IMR-90 (cell line): ENCODE results near the gene GSG1L. TPM values are rescaled to one million over a fixed set of nuclear protein-coding genes. Genes with fewer than 3 reads are reported as not detected.

Experiments
- ATAC-seq: fragments of 200-7000 bp; cut with Tn5 transposase; 2 replicates; pipeline ENCODE4 v1.9.1; 2020; ENCODE audit warnings: low read depth, mild to moderate bottlenecking, moderate library complexity
- BruUV-seq: library from RNA; stranded (reverse); fragments of 400-500 nt; replicated peaks from 2 replicates; lab custom pipeline; 2021; lab: Mats Ljungman, UMichigan
- CTCF ChIA-PET: fragments of 300-600 bp; formaldehyde crosslinking; extraction: SDS; loops from one replicate; lab custom pipeline; 2021; ENCODE audit warnings: antibody characterized with exemption; lab: Yijun Ruan, JAX
- POLR2A ChIA-PET: fragments of 300-600 bp; sonication (Branson Sonifier 250); formaldehyde crosslinking; loops from one replicate; lab custom pipeline; 2022; ENCODE audit warnings: antibody characterized with exemption; ENCODE audit not compliant: unreplicated experiment; lab: Charles Lee
- DNase-seq: peaks from one replicate; pipeline ENCODE4 v3.0.0; 2013
- H2AFZ ChIP-seq: replicated peaks from 2 replicates; pipeline ENCODE3; 2013; ENCODE audit warnings: low read length, mild to moderate bottlenecking; ENCODE audit not compliant: poor library complexity
- H2AK5ac ChIP-seq: 2 replicates; pipeline ENCODE4 v1.6.1; 2013; ENCODE audit warnings: low read depth, low read length, inconsistent platforms
- H2AK9ac ChIP-seq: replicated peaks from 2 replicates; pipeline ENCODE3; 2013; ENCODE audit warnings: mild to moderate bottlenecking, low read depth, low read length, moderate library complexity; ENCODE audit not compliant: poor library complexity
- H2BK120ac ChIP-seq: 2 replicates; pipeline ENCODE4 v1.6.1; 2013; ENCODE audit warnings: low read depth, low read length, inconsistent platforms
- H2BK15ac ChIP-seq: 3 replicates; pipeline ENCODE4 v1.6.1; 2013; ENCODE audit warnings: low read depth, low read length, inconsistent platforms
- H2BK20ac ChIP-seq: 2 replicates; pipeline ENCODE4 v1.6.1; 2013; ENCODE audit warnings: low read depth, mild to moderate bottlenecking, inconsistent platforms, low read length, moderate library complexity
- H2BK5ac ChIP-seq: 2 replicates; pipeline ENCODE4 v1.6.1; 2013; ENCODE audit warnings: mild to moderate bottlenecking, low read depth, low read length, inconsistent platforms; ENCODE audit not compliant: poor library complexity, severe bottlenecking
- H3K14ac ChIP-seq: replicated peaks from 2 replicates; pipeline ENCODE4 v1.6.1; 2013; ENCODE audit warnings: low read depth, low read length, inconsistent platforms
- H3K18ac ChIP-seq: 2 replicates; pipeline ENCODE4 v1.6.1; 2013; ENCODE audit warnings: low read depth, low read length, control low read depth
- H3K23ac ChIP-seq: 2 replicates; pipeline ENCODE4 v1.6.1; 2013; ENCODE audit warnings: low read depth, low read length, inconsistent platforms
- H3K27ac ChIP-seq: 2 replicates; pipeline ENCODE4 v1.5.1; 2013; ENCODE audit warnings: mild to moderate bottlenecking, control low read depth, low read length; ENCODE audit not compliant: insufficient read depth
- H3K27me3 ChIP-seq: 2 replicates; pipeline ENCODE4 v1.6.1; 2013; ENCODE audit warnings: low read length; ENCODE audit not compliant: control insufficient read depth, insufficient read depth
- H3K36me3 ChIP-seq: 2 replicates; pipeline ENCODE4 v1.6.1; 2013; ENCODE audit warnings: low read length, mixed read lengths; ENCODE audit not compliant: control insufficient read depth, insufficient read depth
- H3K4ac ChIP-seq: 2 replicates; pipeline ENCODE4 v1.6.1; 2013; ENCODE audit warnings: low read depth, low read length, inconsistent platforms
- H3K4me1 ChIP-seq: 2 replicates; pipeline ENCODE4 v1.6.1; 2013; ENCODE audit warnings: low read length, mixed read lengths; ENCODE audit not compliant: control insufficient read depth, insufficient read depth
- H3K4me2 ChIP-seq: 2 replicates; pipeline ENCODE4 v1.6.1; 2013; ENCODE audit warnings: low read depth, mild to moderate bottlenecking, control low read depth, low read length, moderate library complexity
- H3K4me3 ChIP-seq: 2 replicates; pipeline ENCODE4 v1.5.1; 2013; ENCODE audit warnings: low read depth, mild to moderate bottlenecking, control low read depth, low read length, moderate library complexity; ENCODE audit not compliant: insufficient read depth
- H3K56ac ChIP-seq: 2 replicates; pipeline ENCODE4 v1.6.1; 2013; ENCODE audit warnings: low read length, inconsistent platforms; ENCODE audit not compliant: insufficient read depth; ENCODE audit errors: extremely low read depth
- H3K79me1 ChIP-seq, 2 experiments: 2 replicates each; pipeline ENCODE4 v1.6.1; 2013; ENCODE audit warnings: low read length in 2 of 2, inconsistent platforms in 1 of 2, low read depth in 1 of 2
- H3K9ac ChIP-seq: 2 replicates; pipeline ENCODE4 v1.6.1; 2013; ENCODE audit warnings: low read depth, low read length, control low read depth
- H3K9me1 ChIP-seq: 2 replicates; pipeline ENCODE4 v1.6.1; 2013; ENCODE audit warnings: low read length, inconsistent platforms; ENCODE audit not compliant: insufficient read depth
- H3K9me3 ChIP-seq: 2 replicates; pipeline ENCODE4 v1.6.1; 2013; ENCODE audit warnings: low read length; ENCODE audit not compliant: control insufficient read depth, insufficient read depth
- H4K20me1 ChIP-seq: 2 replicates; pipeline ENCODE4 v1.6.1; 2013; ENCODE audit warnings: low read length, inconsistent platforms; ENCODE audit not compliant: insufficient read depth
- H4K5ac ChIP-seq: 2 replicates; pipeline ENCODE4 v1.6.1; 2013; ENCODE audit warnings: mild to moderate bottlenecking, low read depth, low read length, control low read depth
- H4K8ac ChIP-seq, 2 experiments: 2 replicates each; pipeline ENCODE4 v1.6.1; 2013; ENCODE audit warnings: low read depth in 2 of 2, low read length in 2 of 2, control low read depth in 1 of 2, inconsistent platforms in 1 of 2
- H4K91ac ChIP-seq: 2 replicates; pipeline ENCODE4 v1.6.1; 2013; ENCODE audit warnings: low read depth, low read length, inconsistent platforms; ENCODE audit not compliant: insufficient read depth
- BHLHE40 ChIP-seq: fragments of 150-350 bp; IDR thresholded peaks from 2 replicates; pipeline ENCODE4 v1.6.1; 2016; ENCODE audit warnings: mild to moderate bottlenecking, low read depth, low read length
- CEBPB ChIP-seq: IDR thresholded peaks from 2 replicates; pipeline ENCODE4 v1.6.1; 2012; ENCODE audit warnings: low read depth, low read length, improper control_type of control experiment
- CHD1 ChIP-seq: IDR thresholded peaks from 2 replicates; pipeline ENCODE4 v1.6.1; 2012; ENCODE audit warnings: low read depth, low read length, improper control_type of control experiment
- ELK1 ChIP-seq: fragments of 150-350 bp; IDR thresholded peaks from 2 replicates; pipeline ENCODE4 v1.6.1; 2016; ENCODE audit warnings: low read depth, mild to moderate bottlenecking, low read length, moderate library complexity, borderline replicate concordance
- MAZ ChIP-seq: IDR thresholded peaks from 2 replicates; pipeline ENCODE4 v1.6.1; 2012; ENCODE audit warnings: low read depth, mild to moderate bottlenecking, low read length, improper control_type of control experiment, moderate library complexity, borderline replicate concordance
- MXI1 ChIP-seq: IDR thresholded peaks from 2 replicates; pipeline ENCODE4 v1.6.1; 2012; ENCODE audit warnings: low read depth, mild to moderate bottlenecking, low read length, moderate library complexity, borderline replicate concordance
- NFE2L2 ChIP-seq: fragments of 150-350 bp; IDR thresholded peaks from 2 replicates; pipeline ENCODE4 v1.6.1; 2016; ENCODE audit warnings: low read depth, mild to moderate bottlenecking, low read length
- POLR2A ChIP-seq: IDR thresholded peaks from 2 replicates; pipeline ENCODE4 v1.6.1; 2012; ENCODE audit warnings: mild to moderate bottlenecking, low read depth, low read length
- RAD21 ChIP-seq: IDR thresholded peaks from 2 replicates; pipeline ENCODE4 v1.6.1; 2012; ENCODE audit warnings: low read length, improper control_type of control experiment
- RFX5 ChIP-seq: IDR thresholded peaks from 2 replicates; pipeline ENCODE4 v1.8.0; 2012; ENCODE audit warnings: low read depth, mild to moderate bottlenecking, low read length, moderate library complexity
- SMC3 ChIP-seq: fragments of 150-350 bp; IDR thresholded peaks from 2 replicates; pipeline ENCODE4 v1.6.1; 2016; ENCODE audit warnings: low read depth, mild to moderate bottlenecking, antibody characterized with exemption, low read length, moderate library complexity
- USF2 ChIP-seq: fragments of 150-350 bp; IDR thresholded peaks from 2 replicates; pipeline ENCODE4 v1.6.1; 2017; ENCODE audit warnings: mild to moderate bottlenecking, antibody characterized with exemption, low read length, low read depth
- WGBS, 2 experiments: methylation state at CpG; one replicate each; pipeline versions ENCODE4 v1.1.5 to v1.1.7; 2013; ENCODE audit warnings: missing lambda C conversion rate in 2 of 2; ENCODE audit not compliant: insufficient read length in 1 of 2; ENCODE audit errors: extremely low coverage in 2 of 2; 5-methylcytosine and 5-hydroxymethylcytosine counted together
- dilution Hi-C: fragments of 300-500 bp; cut with HindIII; formaldehyde crosslinking; loops from one replicate; pipeline ENCODE4 v1.14.3; 2018; ENCODE audit warnings: low sequenced_read_pairs; ENCODE audit not compliant: unreplicated experiment
- in situ Hi-C: fragments of 300-500 bp; cut with MboI; formaldehyde crosslinking; loops from 3 replicates; pipeline ENCODE4 v1.14.3; 2019; ENCODE audit warnings: low sequenced_read_pairs, inconsistent platforms, mixed read lengths
- intact Hi-C: fragments of 100-400 bp; cut with micrococcal nuclease; formaldehyde crosslinking; loops from 2 replicates; pipeline ENCODE4 v1.10.0; 2022
- polyA plus RNA-seq, 3 experiments: library from polyadenylated mRNA; depleted of rRNA; stranded (reverse); fragments of >200 nt; gene quantifications; 2 replicates each; pipeline ENCODE4 v1.2.3, GENCODE V29; 2012; ENCODE audit warnings: low replicate concordance in 1 of 3
- total RNA-seq: library from RNA; depleted of rRNA; stranded (reverse); fragments of >200 nt; gene quantifications from 2 replicates; pipeline ENCODE4 v1.2.3, GENCODE V29; 2012

The GSG1L gene
- total and polyA plus RNA-seq, 2 of the 4 experiments (the other 2 are of a cell fraction): not detected

- 71% methylated on average over 4 of the region's 8 CpGs; no CpG with 5 or more reads in 1 of the 2 experiments for WGBS, 2 experiments
- Histone ChIP-seq H3K18ac (no peak overlapping the region), H3K4me3 (no peak overlapping the region), H2BK5ac (no peak overlapping the region), H4K20me1 (no peaks in the 10 kb centered on the region), H3K4ac (no peak overlapping the region), H2AFZ (no peak overlapping the region), H2AK5ac (no peak overlapping the region), H3K56ac (no peak overlapping the region), H3K27me3 (peaks cover 70% of the 10 kb centered on the region), H4K91ac (no peak overlapping the region), H2AK9ac (peak overlapping the region; percentile 28), H3K9me1 (no peaks in the 10 kb centered on the region), H3K4me1 (no peaks in the 10 kb centered on the region; the same call in 1 of the 2 replicates), H2BK20ac (no peak overlapping the region), H4K8ac (no peak overlapping the region), H3K36me3 (no peaks in the 10 kb centered on the region), H3K27ac (no peak overlapping the region), H4K5ac (no peak overlapping the region), H2BK120ac (no peak overlapping the region), H3K23ac (no peak overlapping the region), H3K9me3 (no peaks in the 10 kb centered on the region), H3K14ac (no peak overlapping the region), H2BK15ac (no peak overlapping the region), H3K9ac (no peak overlapping the region), H3K4me2 (no peak overlapping the region), H3K79me1 (no peaks in the 10 kb centered on the region)
- POLR2A ChIA-PET: no interaction called here
- in situ Hi-C loops (no loop called here), dilution Hi-C loops (no loop called here), intact Hi-C loops (no loop called here)
- no TSS peak for BruUV-seq
- TF ChIP-seq BHLHE40 (no peak), SMC3 (no peak), RAD21 (no peak), ELK1 (no peak), CEBPB (no peak), MXI1 (no peak), RFX5 (no peak), USF2 (no peak), NFE2L2 (no peak), MAZ (no peak), POLR2A (no peak), CHD1 (no peak)
- DNase-seq (no peak), ATAC-seq (no peak)
- CTCF ChIA-PET: interaction anchor here (1.5 kb wide), 1 partner anchor 13 kb away, joined by 3 read pairs; no protein-coding TSS in a partner anchor
These were observed 5.6 kb downstream of the GSG1L start for GRCh38 chr16:28057949-28058348.
